ENCODE results near the gene CELF1. TPM values are rescaled to one million over a fixed set of nuclear protein-coding genes. Genes with fewer than 3 reads are reported as not detected.
A peak's percentile ranks its signal among the peaks of the same experiment; 100 is the strongest.

Gene CELF1
- total and polyA plus RNA-seq, 2 of the 13 experiments (the other 11 are each of a cell fraction or from before 2014, with no cell fraction given): 69.0 to 80.1 TPM

- TF ChIP-seq ZNF543 (CRISPR knock-in tag; IDR thresholded peaks at IDR 0.05): no peak
- TF ChIP-seq SOX5 (CRISPR knock-in tag; IDR thresholded peaks at IDR 0.05; ENCODE audit: borderline replicate concordance): no peak
- TF ChIP-seq ATF2 (CRISPR knock-in tag; IDR thresholded peaks at IDR 0.05): no peak
- no peak for TF ChIP-seq ZNF333 (CRISPR knock-in tag; IDR thresholded peaks at IDR 0.05; ENCODE audit: borderline replicate concordance)
- TF ChIP-seq GPBP1L1 (CRISPR knock-in tag; IDR thresholded peaks at IDR 0.05): no peak
These were observed 54.3 kb downstream of the CELF1 start (continued) for GRCh38 chr11:47498584-47499152.

- H3K27ac ChIP-seq (ENCODE audit: extremely low read length, insufficient read depth, low read length): no peak overlapping the region
- WGBS (ENCODE audit: low lambda C conversion rate): 93% methylated on average over 3 of the region's 3 CpGs
- BruUV-seq (replicated peaks): no TSS peak
- no peak overlapping the region for H3K9ac ChIP-seq (ENCODE audit: insufficient read depth, low read depth, low read length)
- intact Hi-C loops (cut with micrococcal nuclease; ENCODE audit: unreplicated experiment) (no loop called here), in situ Hi-C loops (cut with HindIII; ENCODE audit: extremely low pct_ligation_motif_present, low pct_unique_long_range_greater_than_20kb) (no loop called here)
- ATAC-seq (no peak), FAIRE-seq (no peak), DNase-seq (ENCODE audit: low spot score) (no peak)
- H3K36me3 ChIP-seq (replicated peaks in 1 of 2; ENCODE audit: control insufficient read depth in 1 of 2, insufficient read depth in 2 of 2, low read length in 2 of 2): peaks cover 7 to 36% of the 10 kb centered on the region in 2 experiments
- ChIA-PET POLR2A (no interaction called here), CTCF (ENCODE audit: low intra/inter-chr PET ratio, low total read pairs) (no interaction called here)
- no peaks in the 10 kb centered on the region for H3K9me3 ChIP-seq (ENCODE audit: low read length)
- peaks cover 31% of the 10 kb centered on the region for H3K4me1 ChIP-seq (ENCODE audit: insufficient read depth, low read length)
- TF ChIP-seq ZNF121 (CRISPR knock-in tag; IDR thresholded peaks at IDR 0.05) (peak; percentile 58; the same call in 1 of the 2 replicates), PRPF4 (IDR thresholded peaks at IDR 0.05; ENCODE audit: low read depth, low read length, poor library complexity, severe bottlenecking) (no peak)
- no peaks in the 10 kb centered on the region; a peak in 1 of 5 replicates for H3K27me3 ChIP-seq (ENCODE audit: control insufficient read depth in 1 of 2, insufficient read depth in 2 of 2, low read length in 2 of 2)
- no peak overlapping the region for H2AFZ ChIP-seq (ENCODE audit: low read length)
- peaks cover 31% of the 10 kb centered on the region for H4K20me1 ChIP-seq (ENCODE audit: insufficient read depth, low read length)
- H3K4me3 ChIP-seq (replicated peaks in 1 of 3; ENCODE audit: insufficient read depth in 1 of 3, low read depth in 2 of 3, low read length in 3 of 3): no peak overlapping the region
- peaks cover 87% of the 10 kb centered on the region for H3K79me2 ChIP-seq (ENCODE audit: insufficient read depth, low read length)
- H3K4me2 ChIP-seq (ENCODE audit: low read depth, low read length): no peak overlapping the region
These were observed 54.8 kb downstream of the CELF1 start for GRCh38 chr11:47498149-47498548.
